DMS153 treated with DMSO at 0.1 percent for 48 hours (cell line): ENCODE results near the gene SPP2.
A peak's percentile ranks its signal among the peaks of the same experiment; 100 is the strongest.

ENCODE experiments used
- DNase-seq: peaks from one replicate; lab custom pipeline; 2025; ENCODE audit not compliant: unreplicated experiment; lab: John Stamatoyannopoulos, UW

The SPP2 gene

DNA sequence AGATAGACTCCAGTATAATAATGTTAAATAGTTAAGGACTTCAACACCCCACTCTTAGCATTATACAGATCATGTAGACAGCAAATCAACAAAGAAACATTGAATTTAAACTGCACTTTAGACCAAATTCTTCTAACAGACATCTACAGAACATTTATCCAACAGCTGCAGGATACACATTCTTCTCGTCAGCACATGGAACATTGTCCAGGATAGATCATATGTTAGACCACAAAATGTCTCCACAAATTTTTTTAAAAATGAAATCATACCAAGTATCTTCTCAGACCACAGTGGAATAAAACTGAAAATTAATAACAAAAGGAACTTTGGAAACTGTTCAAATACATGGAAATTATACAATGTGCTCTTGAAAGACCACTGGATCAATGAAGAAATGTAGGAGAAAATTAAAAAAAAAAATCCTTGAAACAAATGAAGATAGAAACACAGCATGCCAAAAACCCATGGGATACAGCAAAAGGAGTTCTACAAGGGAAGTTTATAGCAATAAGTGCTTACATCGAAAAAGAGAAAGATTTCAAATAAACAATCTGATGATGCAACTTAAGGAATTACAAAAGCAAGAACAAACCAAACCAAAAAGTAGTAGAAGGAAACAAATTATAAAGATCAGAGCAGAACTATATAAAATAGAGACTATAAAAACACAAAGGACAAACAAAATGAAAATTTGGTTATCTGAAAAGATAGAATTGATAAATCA, 12.3 kb upstream of the SPP2 start:
- DNase-seq: no peak

DNA sequence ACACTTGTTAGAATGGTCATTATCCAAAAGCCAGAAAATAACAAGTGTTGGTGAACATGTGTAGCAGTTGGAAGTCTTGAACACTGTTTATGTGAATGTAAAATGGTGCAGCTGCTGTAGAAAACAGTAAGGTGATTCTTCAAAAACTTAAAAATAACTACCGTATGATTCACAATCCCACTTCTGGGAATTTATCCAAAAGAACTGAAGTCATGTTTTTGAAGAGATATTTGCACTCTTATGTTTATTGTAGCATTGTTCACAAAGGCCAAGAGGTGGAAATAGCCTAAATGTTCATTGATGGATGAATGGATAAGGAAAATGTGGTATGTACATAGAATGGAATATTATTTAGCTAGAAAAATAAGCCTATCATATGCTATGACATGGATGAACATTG, 6.3 kb upstream of the SPP2 start:
- no peak for DNase-seq

DNA sequence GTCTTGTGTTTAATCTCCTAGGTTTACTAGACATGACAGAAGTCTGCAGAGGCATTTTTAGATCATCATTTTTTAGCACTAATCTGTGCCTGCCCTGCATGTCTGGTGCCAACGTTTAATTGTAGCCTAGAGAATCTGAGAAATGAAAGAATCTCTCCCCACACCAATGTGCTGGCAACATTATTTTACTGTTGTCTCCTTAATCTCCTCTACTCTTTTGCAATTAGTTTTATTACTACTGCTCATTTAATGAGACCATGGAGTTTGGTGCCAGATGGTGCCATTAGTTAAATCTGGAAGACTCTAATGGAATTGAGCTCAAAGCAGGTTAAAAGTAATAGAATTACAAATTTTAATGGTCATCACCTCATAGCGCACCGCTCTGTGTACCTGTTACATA, 4.0 kb upstream of the SPP2 start:
- DNase-seq: no peak

DNA sequence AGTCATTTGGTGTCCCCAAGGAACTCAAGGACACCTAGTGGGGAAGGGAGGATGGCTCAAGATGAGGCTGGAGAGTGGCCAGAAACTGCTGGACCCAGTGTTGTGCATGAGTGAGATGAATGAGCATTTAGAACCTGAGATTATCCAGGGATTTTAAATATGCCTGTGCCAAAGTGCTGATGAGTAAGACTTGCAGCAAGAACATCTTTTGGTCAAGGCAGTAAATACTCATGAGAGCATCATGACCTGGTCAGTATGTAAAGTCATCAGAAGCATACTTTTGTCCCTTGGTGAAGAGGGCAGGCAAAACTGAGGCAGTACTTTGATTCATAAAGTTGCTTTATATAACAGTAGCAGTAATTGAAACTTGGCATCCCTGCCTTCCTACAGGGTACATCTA, 3.1 kb upstream of the SPP2 start:
- no peak for DNase-seq

DNA sequence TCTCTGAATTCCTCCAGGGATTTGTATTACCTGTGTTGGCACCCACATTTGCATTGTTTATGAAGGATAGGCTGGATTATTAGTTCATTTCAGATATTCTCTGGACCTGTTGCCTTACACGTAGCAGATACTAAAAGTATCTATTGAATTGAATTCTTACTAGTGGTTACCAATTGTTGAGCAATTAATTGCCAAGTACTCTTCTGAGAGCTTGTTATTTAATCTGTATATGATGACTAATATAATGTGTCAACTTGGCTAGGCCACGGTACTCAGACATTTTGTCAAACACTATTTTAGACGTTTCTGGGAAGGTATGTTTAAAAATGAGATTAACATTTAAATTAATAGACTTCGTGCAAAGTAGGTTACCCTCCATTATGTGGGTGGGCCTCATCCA, 2.5 kb upstream of the SPP2 start:
- no peak for DNase-seq

DNA sequence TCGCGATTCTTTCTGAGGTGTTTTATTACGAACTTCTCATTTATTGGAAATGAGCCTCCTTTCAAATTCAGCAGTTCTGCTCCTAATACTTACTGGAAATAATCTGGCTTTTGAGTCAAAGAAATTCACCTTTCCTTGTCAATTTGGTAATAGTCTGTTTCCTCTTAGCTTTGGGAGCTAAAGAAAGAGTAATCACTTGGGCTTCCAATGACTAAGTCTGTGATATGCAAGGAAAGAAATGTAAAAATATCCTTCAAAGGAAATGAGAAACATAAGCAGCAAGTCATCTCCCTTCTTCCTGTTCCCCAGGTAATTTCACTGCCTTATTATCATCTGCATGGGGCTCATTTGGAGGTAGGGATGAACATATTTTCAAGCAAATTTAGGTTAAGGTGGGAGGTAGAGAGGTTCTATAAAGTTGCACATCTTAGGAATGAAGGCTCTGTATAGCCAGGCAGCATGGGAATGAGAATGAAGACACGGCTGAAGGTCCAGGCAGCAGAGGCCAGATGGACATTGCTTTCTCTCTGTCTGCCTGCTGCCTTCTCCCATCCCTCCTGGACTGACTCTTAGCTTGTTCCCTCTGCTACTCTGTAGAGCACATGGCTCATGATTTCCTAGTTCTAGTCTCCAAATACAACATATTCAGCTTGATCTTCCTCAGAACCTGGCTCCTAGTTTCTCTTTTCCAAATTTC, 1.0 kb downstream of the SPP2 start:
- DNase-seq: no peak

DNA sequence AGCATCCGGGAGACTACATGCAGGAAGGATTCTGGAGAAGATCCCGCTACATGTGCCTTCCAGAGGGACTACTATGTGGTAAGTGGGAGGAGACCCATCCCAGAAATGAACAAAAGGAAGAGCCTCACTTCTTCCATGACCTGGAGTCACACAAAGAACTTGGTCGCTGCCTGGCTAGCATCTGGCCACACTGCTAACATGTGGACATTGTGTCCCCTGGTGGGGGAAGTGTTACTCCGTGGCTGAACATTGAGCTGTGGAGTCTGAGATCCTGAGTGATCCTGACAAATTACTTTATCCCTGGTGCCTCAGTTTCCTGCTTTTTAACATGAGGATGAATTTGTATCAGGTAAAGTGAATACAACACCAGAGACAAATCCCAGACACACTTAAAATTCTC, 8.4 kb downstream of the SPP2 start:
- no peak for DNase-seq

DNA sequence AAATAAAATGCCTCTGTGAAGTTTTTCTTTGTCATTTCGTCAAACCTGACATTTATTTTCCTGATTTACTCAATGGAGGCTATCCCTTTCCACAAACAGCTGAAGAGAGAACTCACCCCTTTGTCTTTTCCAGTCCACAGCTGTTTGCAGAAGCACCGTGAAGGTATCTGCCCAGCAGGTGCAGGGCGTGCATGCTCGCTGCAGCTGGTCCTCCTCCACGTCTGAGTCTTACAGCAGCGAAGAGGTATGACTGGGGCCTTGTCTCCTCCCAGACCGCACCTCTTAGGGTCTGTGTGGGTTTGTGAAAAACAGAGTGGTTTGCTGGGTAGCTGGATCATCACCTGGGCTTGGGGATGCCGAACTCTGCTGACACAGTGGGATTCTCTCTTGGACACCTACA, 9.7 kb downstream of the SPP2 start:
- DNase-seq: no peak

DNA sequence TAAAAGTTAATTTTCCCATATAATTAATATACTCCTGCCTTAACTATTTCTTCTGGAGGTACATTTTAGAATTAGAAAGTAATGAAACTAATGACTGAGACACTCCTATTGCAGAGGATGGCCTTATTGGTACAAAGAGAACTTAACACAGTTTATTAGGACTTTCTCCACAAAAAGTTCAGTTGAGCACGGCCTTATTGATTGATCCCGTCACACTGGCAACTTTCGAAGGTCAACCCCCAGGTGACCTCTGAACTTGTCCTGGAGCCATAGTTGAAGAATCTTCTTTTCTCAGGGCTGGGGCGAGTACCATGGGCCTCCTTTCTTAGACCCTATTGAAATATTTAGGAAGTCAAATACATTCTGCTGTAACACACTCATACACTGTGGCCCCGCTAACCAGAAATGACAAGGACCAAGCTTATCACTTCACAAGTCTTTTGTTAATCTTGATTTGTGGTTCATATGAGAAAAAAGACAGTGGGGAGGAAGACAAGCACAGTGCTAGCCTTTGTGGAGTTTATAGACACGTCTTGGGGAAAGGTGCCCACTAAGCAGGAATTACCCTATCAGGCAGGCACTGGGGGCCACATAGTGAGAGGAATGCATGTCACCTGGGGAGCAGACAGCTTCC, 11.2 kb downstream of the SPP2 start:
- DNase-seq: no peak

DNA sequence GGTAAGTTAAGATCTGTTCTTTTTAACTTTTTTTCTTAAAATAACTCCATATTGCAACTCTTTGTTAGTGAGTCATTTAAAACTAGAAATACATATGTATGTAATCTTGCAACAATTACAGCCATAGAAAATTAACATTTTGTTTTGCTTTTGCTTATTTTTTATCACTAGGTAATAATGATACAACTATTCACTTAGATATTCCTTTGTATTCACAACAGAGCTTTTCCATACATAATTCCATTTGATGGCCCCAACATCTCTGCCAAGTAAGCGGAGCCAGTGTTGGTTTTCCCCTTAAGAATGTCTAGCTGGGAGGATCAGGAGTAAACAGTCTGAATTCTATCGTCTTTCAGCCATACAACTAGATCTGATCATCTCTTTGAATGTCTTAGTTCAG, 16.1 kb downstream of the SPP2 start:
- no peak for DNase-seq

DNA sequence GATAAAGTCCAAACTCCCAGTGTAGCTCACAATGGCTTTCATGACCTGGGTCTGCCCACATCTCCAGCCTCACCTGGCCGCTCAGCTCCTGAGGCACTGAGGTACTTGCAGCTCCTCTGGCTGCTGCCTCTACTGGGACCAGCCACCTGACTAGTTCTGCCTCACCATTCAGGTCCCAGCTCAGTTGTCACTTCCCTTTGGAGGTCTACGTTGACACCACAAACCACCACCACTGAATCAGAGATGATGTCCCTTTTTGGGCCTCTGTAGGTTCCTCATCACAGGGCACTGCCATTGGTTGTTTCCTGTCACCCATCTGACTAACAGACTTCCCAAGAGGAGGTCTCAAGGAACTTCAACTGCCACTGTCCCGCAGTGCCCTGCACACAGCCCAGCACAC, 21.2 kb downstream of the SPP2 start:
- no peak for DNase-seq

DNA sequence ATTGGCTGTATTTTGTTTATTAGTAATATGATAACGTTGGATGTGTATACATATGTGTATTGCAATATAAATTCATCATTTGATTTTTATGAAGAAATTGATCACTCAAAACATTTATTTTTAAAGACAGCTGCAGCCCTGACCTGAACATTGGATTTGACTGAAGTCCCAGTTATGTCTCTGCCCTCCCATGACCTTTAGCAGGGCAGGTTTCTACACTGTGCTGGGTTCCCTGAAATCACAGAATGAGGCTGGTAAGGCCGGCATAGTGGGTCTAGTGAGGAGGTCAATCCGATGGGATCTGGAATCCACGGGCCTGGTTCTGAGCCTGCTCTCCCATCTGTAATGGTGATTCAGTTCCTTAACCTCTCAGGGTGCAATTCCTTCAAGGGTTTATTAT, 22.0 kb downstream of the SPP2 start:
- DNase-seq: no peak

DNA sequence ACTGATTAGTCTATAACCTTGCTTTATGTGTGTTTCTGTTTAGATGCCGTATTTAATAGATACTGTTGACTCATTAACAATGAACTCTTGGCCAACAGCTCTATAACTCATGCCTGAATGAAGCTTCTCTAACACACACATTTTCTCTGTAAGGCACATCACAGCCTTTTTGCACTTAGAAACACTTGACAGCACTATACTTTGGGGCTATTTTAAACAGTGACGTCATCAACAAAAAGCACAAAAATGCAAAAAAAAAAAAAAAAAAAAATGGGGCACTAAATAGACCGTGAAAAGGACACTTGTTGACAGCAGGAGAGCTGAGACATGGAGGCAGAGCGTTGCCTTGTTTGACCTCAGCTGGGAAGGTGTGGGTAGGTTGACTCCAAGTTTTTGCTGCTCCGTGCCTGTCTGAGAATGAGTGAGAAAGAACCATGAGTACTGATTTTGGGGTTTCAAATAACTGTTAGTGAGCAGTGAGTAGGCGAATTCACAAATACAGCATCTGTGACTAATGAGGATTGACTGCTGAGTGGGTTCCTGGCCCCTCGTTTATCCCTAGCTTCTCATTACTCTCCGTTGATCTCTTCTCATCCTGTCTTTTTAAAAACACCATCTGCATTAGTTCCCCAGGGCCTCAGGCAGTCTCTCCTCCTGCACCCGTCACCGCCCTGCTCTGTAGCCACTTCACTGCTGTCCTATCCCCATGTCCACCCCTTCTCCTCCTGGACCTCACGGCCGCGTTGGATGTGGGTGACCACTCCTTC, 24.4 kb downstream of the SPP2 start:
- DNase-seq: no peak

DNA sequence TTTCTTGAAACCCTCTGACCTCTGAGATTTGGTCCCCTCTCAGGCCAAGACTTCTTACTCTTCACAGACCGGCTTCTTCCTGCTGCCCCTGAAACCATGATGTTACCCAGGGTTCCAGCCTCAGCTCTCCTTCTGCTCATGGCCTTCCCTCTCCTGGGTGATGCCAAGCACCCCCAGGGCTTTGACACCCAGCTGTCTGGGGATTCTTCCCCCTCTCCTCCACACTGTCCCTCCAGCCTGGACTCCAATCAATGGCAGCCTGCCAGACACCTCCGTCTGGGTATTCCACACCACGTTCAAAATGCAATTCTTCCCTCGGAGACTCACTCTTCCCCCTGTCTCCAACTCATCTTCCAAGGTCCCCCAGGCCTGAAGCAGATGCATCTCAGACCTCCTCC, 25.0 kb downstream of the SPP2 start:
- DNase-seq: no peak

DNA sequence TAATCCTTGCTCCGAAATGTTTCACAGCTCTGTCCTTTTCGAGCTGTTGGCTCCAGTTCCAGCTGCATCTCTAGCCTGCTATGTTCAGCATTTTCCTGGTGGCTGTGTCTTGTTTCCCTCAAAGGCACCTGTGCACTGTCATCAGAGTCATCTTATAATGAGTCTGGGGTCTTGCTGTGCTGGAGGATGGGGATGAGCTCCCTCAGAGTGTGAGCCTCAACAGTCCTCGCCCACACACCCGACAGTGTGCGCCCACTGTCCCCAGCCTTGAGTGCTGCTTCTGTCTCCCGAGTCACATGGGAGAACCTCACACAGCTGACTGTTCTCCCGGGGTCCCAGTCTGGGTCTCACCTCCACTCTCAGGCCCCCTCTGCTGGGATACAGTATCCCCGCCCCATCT, 25.4 kb downstream of the SPP2 start:
- no peak for DNase-seq

DNA sequence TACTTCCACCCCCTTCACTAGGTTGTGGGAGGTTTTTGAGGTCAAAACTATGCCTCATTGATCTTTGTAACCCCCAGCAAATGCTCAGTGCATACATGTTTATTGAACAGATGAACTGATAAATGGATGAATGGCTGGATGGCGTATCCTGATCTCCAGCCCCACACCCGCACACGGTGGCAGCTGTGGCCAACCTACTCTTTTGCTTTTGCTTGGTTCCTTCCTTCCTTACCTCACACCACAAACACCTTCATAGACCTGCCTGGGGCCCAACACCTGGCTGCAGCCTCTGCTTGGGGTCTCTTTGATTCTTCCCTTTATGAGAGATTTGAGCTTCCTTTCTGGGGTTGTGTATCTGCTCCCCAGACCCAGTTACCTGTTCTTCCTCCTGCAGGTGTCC, 25.9 kb downstream of the SPP2 start:
- DNase-seq: no peak

DNA sequence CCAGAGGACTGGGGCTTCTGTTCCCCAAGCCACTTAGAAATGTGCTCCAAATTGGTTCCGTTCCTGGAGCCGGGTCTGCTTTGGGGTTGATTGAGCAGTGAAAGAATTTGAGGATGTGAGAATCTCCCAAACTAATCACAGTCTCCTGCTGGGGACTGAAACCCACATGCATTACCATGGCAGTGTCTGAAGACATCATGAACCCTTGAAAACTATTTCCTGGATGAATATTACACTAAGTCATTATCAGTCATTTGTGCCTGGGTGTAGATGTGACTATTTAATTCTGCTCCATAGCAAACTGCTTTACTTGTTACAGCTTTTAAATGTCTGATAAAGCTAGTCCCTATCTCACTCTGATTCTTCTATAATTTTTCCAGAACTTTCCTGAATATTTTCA, 27.6 kb downstream of the SPP2 start:
- no peak for DNase-seq

DNA sequence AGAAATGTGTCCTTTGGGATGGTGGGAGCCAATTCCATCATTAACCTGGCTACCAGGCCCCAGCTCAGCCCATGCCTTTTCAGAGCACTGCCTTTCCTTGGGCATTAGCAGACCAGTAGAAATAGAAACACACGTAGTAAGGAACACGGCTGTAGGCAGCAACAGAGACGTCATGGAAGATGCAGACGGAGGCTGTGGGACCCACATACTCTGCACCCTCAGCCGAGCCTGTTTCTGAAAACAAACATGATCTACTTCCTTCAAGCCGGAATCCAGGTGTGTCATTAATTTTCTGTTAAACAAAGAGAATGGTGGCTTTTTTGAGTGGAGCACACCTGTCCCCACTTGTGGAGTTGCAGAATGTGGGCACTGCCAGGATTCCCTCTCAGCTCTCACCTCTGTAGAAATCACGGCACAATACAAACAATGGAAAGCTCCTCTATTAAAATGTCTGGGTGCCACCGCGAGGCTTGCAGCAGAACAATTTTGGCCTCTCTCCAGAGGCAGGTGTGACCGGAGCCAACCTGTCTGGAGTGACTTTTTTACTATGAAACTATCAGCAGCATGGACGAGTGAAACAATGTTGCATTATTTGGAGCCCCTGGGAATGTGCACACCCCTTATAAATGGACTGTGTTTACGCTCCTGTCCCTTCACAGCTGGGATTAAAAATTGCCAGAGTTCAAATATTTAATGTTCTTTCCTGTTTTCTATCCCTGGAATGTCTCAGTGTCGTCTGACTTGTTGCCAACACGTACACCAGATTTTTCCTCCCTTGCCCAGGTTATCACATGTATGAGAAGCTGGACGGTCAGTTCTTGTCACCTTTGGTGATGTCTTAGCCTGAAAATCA, 31.7 kb downstream of the SPP2 start:
- peak; percentile 90 for DNase-seq

DNA sequence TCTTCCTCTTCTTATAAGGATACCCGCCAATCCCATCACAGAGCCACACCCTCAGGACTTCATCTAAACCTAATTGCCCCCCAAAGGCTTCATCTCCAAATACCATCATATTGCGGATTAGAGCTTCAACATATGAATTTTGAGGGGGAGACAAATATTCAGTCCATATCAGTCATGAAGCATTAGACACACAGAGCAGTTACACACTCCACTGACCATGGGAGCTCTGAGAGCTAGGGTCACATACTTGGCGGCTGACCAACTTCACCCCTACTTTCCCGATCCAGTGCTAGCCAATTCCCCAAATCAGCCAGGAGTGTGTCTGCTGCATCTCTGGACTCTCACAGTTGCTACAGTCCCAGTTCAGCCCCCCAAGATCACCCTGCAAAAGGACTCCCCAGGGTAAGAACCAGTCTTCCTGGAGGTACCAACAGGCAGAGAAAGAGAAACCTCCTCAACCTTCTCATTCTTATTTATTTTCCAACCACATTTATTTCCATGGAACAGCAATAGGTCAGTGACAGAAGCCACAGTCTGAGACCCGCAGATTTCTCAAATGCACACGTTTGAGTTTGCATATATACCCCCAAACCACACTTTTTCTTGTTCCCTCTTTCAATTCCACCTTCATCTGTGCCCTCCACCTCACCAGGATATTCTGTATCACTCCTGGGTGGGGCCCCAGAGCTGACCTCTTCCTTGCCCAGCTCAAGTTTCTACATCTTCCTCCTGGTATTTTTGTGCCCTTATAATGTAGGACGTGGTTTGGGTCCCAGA, 33.3 kb downstream of the SPP2 start:
- no peak for DNase-seq

DNA sequence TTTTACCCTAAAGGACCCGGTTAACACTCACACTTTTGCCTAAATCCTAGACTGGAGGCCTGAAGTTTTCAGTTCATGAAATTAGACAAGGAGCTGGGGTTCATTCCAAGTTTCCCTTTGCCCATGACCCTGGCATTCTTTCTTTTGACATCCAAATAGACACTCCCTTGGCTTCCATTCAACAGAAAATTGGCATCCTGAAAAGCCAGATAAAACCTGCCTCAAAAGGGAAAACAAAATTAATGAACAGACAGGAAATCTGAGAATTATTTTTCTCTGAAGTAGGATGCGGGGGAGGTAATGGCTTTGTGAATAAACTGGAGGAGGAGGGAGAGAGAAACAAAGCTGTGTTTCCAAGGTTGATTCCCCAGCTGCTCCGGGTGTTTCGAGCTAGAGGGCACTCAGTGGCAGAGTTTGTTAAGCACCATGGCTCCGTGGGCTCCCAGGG, 41.0 kb downstream of the SPP2 start:
- DNase-seq: no peak
